H9 (cell line): ENCODE results near the gene SCN5A. TPM values are rescaled to one million over a fixed set of nuclear protein-coding genes. Genes with fewer than 3 reads are reported as not detected.

Source experiments
- DNase-seq: peaks from one replicate; pipeline ENCODE4 v3.0.0-alpha.2; 2017
- H2AFZ ChIP-seq: one replicate; pipeline ENCODE4 v1.6.1; 2013; ENCODE audit warnings: mild to moderate bottlenecking, low read length, control low read depth, moderate library complexity
- H2AK5ac ChIP-seq: 2 replicates; pipeline ENCODE4 v1.6.1; 2013; ENCODE audit warnings: low read length, control low read depth, mixed read lengths; ENCODE audit not compliant: insufficient read length
- H2BK120ac ChIP-seq: one replicate; pipeline ENCODE4 v1.6.1; 2013; ENCODE audit warnings: low read depth, mild to moderate bottlenecking, low read length, control low read depth, inconsistent platforms; ENCODE audit not compliant: poor library complexity, severe bottlenecking
- H2BK12ac ChIP-seq: 2 replicates; pipeline ENCODE4 v1.6.1; 2013; ENCODE audit warnings: low read length, control low read depth, mixed read lengths, low read depth; ENCODE audit not compliant: insufficient read length
- H2BK15ac ChIP-seq: 2 replicates; pipeline ENCODE4 v1.6.1; 2013; ENCODE audit warnings: low read depth, low read length, control low read depth
- H2BK20ac ChIP-seq: one replicate; pipeline ENCODE4 v1.6.1; 2013; ENCODE audit warnings: low read depth, mild to moderate bottlenecking, low read length, control low read depth, inconsistent platforms; ENCODE audit not compliant: poor library complexity, severe bottlenecking
- H2BK5ac ChIP-seq: 2 replicates; pipeline ENCODE4 v1.6.1; 2013; ENCODE audit warnings: low read length, control low read depth, mixed read lengths; ENCODE audit not compliant: insufficient read length
- H3K14ac ChIP-seq: 2 replicates; pipeline ENCODE4 v1.6.1; 2013; ENCODE audit warnings: low read length, control low read depth; ENCODE audit not compliant: insufficient read depth
- H3K18ac ChIP-seq: 2 replicates; pipeline ENCODE4 v1.6.1; 2013; ENCODE audit warnings: low read depth, mild to moderate bottlenecking, mixed read lengths, low read length, control low read depth; ENCODE audit not compliant: insufficient read length
- H3K23ac ChIP-seq: 2 replicates; pipeline ENCODE4 v1.6.1; 2013; ENCODE audit warnings: low read length, control low read depth, mixed read lengths, low read depth; ENCODE audit not compliant: insufficient read length
- H3K23me2 ChIP-seq: 2 replicates; pipeline ENCODE4 v1.6.1; 2013; ENCODE audit warnings: low read depth, mild to moderate bottlenecking, mixed read lengths, low read length, control low read depth; ENCODE audit not compliant: insufficient read length, poor library complexity, severe bottlenecking
- H3K27ac ChIP-seq: 2 replicates; pipeline ENCODE4 v1.5.1; 2013; ENCODE audit warnings: low read length, control low read depth, mixed read lengths, low read depth; ENCODE audit not compliant: insufficient read length
- H3K27me3 ChIP-seq: 2 replicates; pipeline ENCODE4 v1.6.1; 2013; ENCODE audit warnings: low read length, control low read depth, inconsistent platforms; ENCODE audit not compliant: insufficient read depth
- H3K4ac ChIP-seq: 2 replicates; pipeline ENCODE4 v1.6.1; 2013; ENCODE audit warnings: low read depth, mild to moderate bottlenecking, control low read depth, inconsistent platforms, low read length, moderate library complexity
- H3K4me1 ChIP-seq: 2 replicates; pipeline ENCODE4 v1.6.1; 2013; ENCODE audit warnings: low read length, control low read depth, inconsistent platforms; ENCODE audit not compliant: insufficient read depth
- H3K4me2 ChIP-seq: 2 replicates; pipeline ENCODE4 v1.6.1; 2013; ENCODE audit warnings: low read length, control low read depth, mixed read lengths; ENCODE audit not compliant: insufficient read length, insufficient read depth
- H3K56ac ChIP-seq: 2 replicates; pipeline ENCODE4 v1.6.1; 2013; ENCODE audit warnings: low read depth, mild to moderate bottlenecking, mixed read lengths, low read length, control low read depth; ENCODE audit not compliant: insufficient read length
- H3K79me1 ChIP-seq: 2 replicates; pipeline ENCODE4 v1.6.1; 2013; ENCODE audit warnings: low read depth, mild to moderate bottlenecking, moderate library complexity, low read length, control low read depth, inconsistent platforms; ENCODE audit not compliant: insufficient read depth, poor library complexity, severe bottlenecking
- H3K79me2 ChIP-seq: 2 replicates; pipeline ENCODE4 v1.6.1; 2013; ENCODE audit warnings: low read length, control low read depth, inconsistent platforms; ENCODE audit not compliant: insufficient read depth
- H3K9ac ChIP-seq: 2 replicates; pipeline ENCODE4 v1.6.1; 2013; ENCODE audit warnings: low read length, control low read depth, mixed read lengths; ENCODE audit not compliant: insufficient read length; ENCODE audit errors: extremely low read depth
- H3K9me3 ChIP-seq: one replicate; pipeline ENCODE4 v1.6.1; 2013; ENCODE audit warnings: low read depth, low read length, inconsistent platforms; ENCODE audit not compliant: control insufficient read depth
- H3T11ph ChIP-seq: one replicate; pipeline ENCODE4 v1.6.1; 2013; ENCODE audit warnings: mild to moderate bottlenecking, low read length, control low read depth, inconsistent platforms
- H4K20me1 ChIP-seq: one replicate; pipeline ENCODE4 v1.6.1; 2013; ENCODE audit not compliant: control insufficient read depth, insufficient read length, insufficient read depth
- H4K5ac ChIP-seq: 2 replicates; pipeline ENCODE4 v1.6.1; 2013; ENCODE audit warnings: low read depth, mild to moderate bottlenecking, mixed read lengths, low read length, control low read depth; ENCODE audit not compliant: insufficient read length
- H4K8ac ChIP-seq: replicated peaks from 2 replicates; pipeline ENCODE4 v1.6.1; 2013; ENCODE audit warnings: low read length, control low read depth, mixed read lengths, low read depth; ENCODE audit not compliant: insufficient read length
- H4K91ac ChIP-seq: 2 replicates; pipeline ENCODE4 v1.6.1; 2013; ENCODE audit warnings: low read depth, mild to moderate bottlenecking, moderate library complexity, mixed read lengths, low read length, control low read depth; ENCODE audit not compliant: insufficient read length
- H3K27ac Mint-ChIP-seq, 3 experiments: 2 replicates in 2 of 3; 3 replicates in 1 of 3; pipeline ENCODE4 v1.8.0; 2020 to 2021; ENCODE audit warnings: mixed read lengths in 3 of 3, mild to moderate bottlenecking in 1 of 3, moderate library complexity in 1 of 3
- H3K27me3 Mint-ChIP-seq: 2 replicates; pipeline ENCODE4 v1.8.0; 2021; ENCODE audit warnings: low read depth, mild to moderate bottlenecking, moderate library complexity, mixed read lengths
- H3K36me3 Mint-ChIP-seq, 3 experiments: 2 replicates in 2 of 3; 3 replicates in 1 of 3; pipeline ENCODE4 v1.8.0; 2020 to 2021; ENCODE audit warnings: low read depth in 3 of 3, mixed read lengths in 3 of 3; ENCODE audit not compliant: insufficient read depth in 1 of 3
- H3K4me1 Mint-ChIP-seq, 2 experiments: 2 replicates each; pipeline ENCODE4 v1.8.0; 2020; ENCODE audit warnings: mixed read lengths in 2 of 2
- H3K4me3 Mint-ChIP-seq, 2 experiments: 2 replicates in 1 of 2; 3 replicates in 1 of 2; pipeline ENCODE4 v1.8.0; 2020 to 2021; ENCODE audit warnings: mild to moderate bottlenecking in 2 of 2, mixed read lengths in 2 of 2, moderate library complexity in 1 of 2
- H3K9me3 Mint-ChIP-seq, 2 experiments: 2 replicates in 1 of 2; 3 replicates in 1 of 2; pipeline ENCODE4 v1.8.0; 2020; ENCODE audit warnings: mild to moderate bottlenecking in 2 of 2, mixed read lengths in 2 of 2, moderate library complexity in 1 of 2
- WGBS: extraction: QIAGEN DNeasy Blood & Tissue Kit; methylation state at CpG from one replicate; pipeline ENCODE4 v1.1.7; 2013; ENCODE audit warnings: missing lambda C conversion rate, low lambda C conversion rate, mixed read lengths; ENCODE audit not compliant: insufficient read length; ENCODE audit errors: extremely low coverage; 5-methylcytosine and 5-hydroxymethylcytosine counted together
- total RNA-seq: library from RNA; stranded (reverse); gene quantifications from 2 replicates; pipeline ENCODE4 v1.2.1, GENCODE V29; 2021
- TF ChIP-seq, protein P1 (sequence below): fragments of 200-600 bp; sonication (generic); conservative IDR thresholded peaks from 3 replicates; pipeline ENCODE4 v1.8.0; 2021; ENCODE audit warnings: antibody characterized with exemption, mild to moderate bottlenecking

The SCN5A gene
- total RNA-seq, 1 experiment from 2014 or later, result 6.5 TPM

GRCh38 chr3:38560996-38561717 is 88.3 kb downstream of the SCN5A start:
- H3K36me3 Mint-ChIP-seq, result peaks cover 0 to 13% (median 9%) of the 10 kb centered on the region in 3 experiments; a peak in 3 of 7 replicates
- Histone ChIP-seq H3K79me2 (no peaks in the 10 kb centered on the region), H2BK120ac (no peak overlapping the region), H4K20me1 (no peaks in the 10 kb centered on the region), H3K18ac (peak overlapping the region; percentile 40), H3K56ac (no peak overlapping the region), H2BK12ac (no peak overlapping the region), H3K27ac (no peak overlapping the region), H3K4ac (no peak overlapping the region), H3K23me2 (no peaks in the 10 kb centered on the region), H2BK20ac (no peak overlapping the region), H4K91ac (no peak overlapping the region), H4K5ac (no peak overlapping the region), H3K79me1 (no peaks in the 10 kb centered on the region), H2BK15ac (no peak overlapping the region), H3K14ac (no peak overlapping the region; the same call in 1 of the 2 replicates), H4K8ac (no peak overlapping the region), H3K9me3 (no peaks in the 10 kb centered on the region), H3K9ac (no peak overlapping the region), H3T11ph (no peak overlapping the region), H2BK5ac (no peak overlapping the region), H2AK5ac (no peak overlapping the region), H3K4me1 (no peaks in the 10 kb centered on the region), H3K23ac (no peak overlapping the region), H2AFZ (no peak overlapping the region), H3K27me3 (no peaks in the 10 kb centered on the region), H3K4me2 (no peak overlapping the region)
- no peak overlapping the region for H3K27ac Mint-ChIP-seq
- peaks cover 3% of the 10 kb centered on the region; the same call in 1 of the 2 replicates for H3K27me3 Mint-ChIP-seq
- H3K4me3 Mint-ChIP-seq, result no peak overlapping the region
- peak; percentile 5 for DNase-seq
- no CpG with 5 or more reads among the region's 7 CpGs for WGBS
- 0 out of 4 replicates have a peak, but pooled peaks cover 0 to 2% of the 10 kb centered on the region in 2 experiments for H3K4me1 Mint-ChIP-seq
- TF ChIP-seq, protein P1, sequence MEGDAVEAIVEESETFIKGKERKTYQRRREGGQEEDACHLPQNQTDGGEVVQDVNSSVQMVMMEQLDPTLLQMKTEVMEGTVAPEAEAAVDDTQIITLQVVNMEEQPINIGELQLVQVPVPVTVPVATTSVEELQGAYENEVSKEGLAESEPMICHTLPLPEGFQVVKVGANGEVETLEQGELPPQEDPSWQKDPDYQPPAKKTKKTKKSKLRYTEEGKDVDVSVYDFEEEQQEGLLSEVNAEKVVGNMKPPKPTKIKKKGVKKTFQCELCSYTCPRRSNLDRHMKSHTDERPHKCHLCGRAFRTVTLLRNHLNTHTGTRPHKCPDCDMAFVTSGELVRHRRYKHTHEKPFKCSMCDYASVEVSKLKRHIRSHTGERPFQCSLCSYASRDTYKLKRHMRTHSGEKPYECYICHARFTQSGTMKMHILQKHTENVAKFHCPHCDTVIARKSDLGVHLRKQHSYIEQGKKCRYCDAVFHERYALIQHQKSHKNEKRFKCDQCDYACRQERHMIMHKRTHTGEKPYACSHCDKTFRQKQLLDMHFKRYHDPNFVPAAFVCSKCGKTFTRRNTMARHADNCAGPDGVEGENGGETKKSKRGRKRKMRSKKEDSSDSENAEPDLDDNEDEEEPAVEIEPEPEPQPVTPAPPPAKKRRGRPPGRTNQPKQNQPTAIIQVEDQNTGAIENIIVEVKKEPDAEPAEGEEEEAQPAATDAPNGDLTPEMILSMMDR, result no peak
- 0 out of 5 replicates have a peak, but pooled peaks cover 0 to 2% of the 10 kb centered on the region in 2 experiments for H3K9me3 Mint-ChIP-seq
